Mesenchymal stem cell (in vitro differentiated cells and primary cell): ENCODE data around the gene MGMT.

Experiments used
- DNase-seq: peaks from one replicate; pipeline ENCODE4 v3.0.0-alpha.2; 2013
- H2AFZ ChIP-seq: one replicate; pipeline ENCODE4 v1.6.1; 2013; ENCODE audit warnings: low read depth, mild to moderate bottlenecking, control low read depth, inconsistent platforms, low read length, moderate library complexity
- H2AK5ac ChIP-seq: 2 replicates; pipeline ENCODE4 v1.6.1; 2013; ENCODE audit warnings: low read length, moderate library complexity, mild to moderate bottlenecking, inconsistent platforms; ENCODE audit not compliant: severe bottlenecking
- H2BK120ac ChIP-seq: one replicate; pipeline ENCODE4 v1.6.1; 2013; ENCODE audit warnings: low read depth, mild to moderate bottlenecking, inconsistent platforms, low read length, moderate library complexity
- H2BK12ac ChIP-seq, 2 experiments: one replicate each; pipeline ENCODE4 v1.6.1; 2013; ENCODE audit warnings: inconsistent platforms in 2 of 2, low read length in 2 of 2, mild to moderate bottlenecking in 2 of 2, moderate library complexity in 2 of 2, control low read depth in 1 of 2
- H2BK15ac ChIP-seq: one replicate; pipeline ENCODE4 v1.6.1; 2013; ENCODE audit warnings: mild to moderate bottlenecking, low read depth, inconsistent platforms; ENCODE audit not compliant: poor library complexity, severe bottlenecking
- H2BK5ac ChIP-seq: 2 replicates; pipeline ENCODE4 v1.6.1; 2013; ENCODE audit warnings: low read depth, mild to moderate bottlenecking, low read length, control low read depth, inconsistent platforms; ENCODE audit not compliant: poor library complexity, severe bottlenecking
- H3K14ac ChIP-seq, 2 experiments: one replicate each; pipeline ENCODE4 v1.6.1; 2013; ENCODE audit warnings: inconsistent platforms in 2 of 2, low read length in 2 of 2, control low read depth in 1 of 2, mild to moderate bottlenecking in 1 of 2, moderate library complexity in 1 of 2
- H3K18ac ChIP-seq, 2 experiments: one replicate each; pipeline ENCODE4 v1.6.1; 2013; ENCODE audit warnings: inconsistent platforms in 2 of 2, low read length in 2 of 2, control low read depth in 1 of 2, low read depth in 1 of 2, mild to moderate bottlenecking in 1 of 2
- H3K23ac ChIP-seq, 2 experiments: one replicate each; pipeline ENCODE4 v1.6.1; 2013; ENCODE audit warnings: inconsistent platforms in 2 of 2, low read length in 2 of 2, mild to moderate bottlenecking in 2 of 2, moderate library complexity in 2 of 2, control low read depth in 1 of 2
- H3K27ac ChIP-seq: 2 replicates; pipeline ENCODE4 v1.5.1; 2013; ENCODE audit warnings: mild to moderate bottlenecking, moderate library complexity, low read length, control low read depth, inconsistent platforms; ENCODE audit not compliant: poor library complexity, severe bottlenecking
- H3K27me3 ChIP-seq, 2 experiments: 2 replicates each; pipeline versions ENCODE4 v1.6.1 to v1.7.0; 2013; ENCODE audit warnings: low read length in 2 of 2, mild to moderate bottlenecking in 2 of 2, moderate library complexity in 2 of 2, control low read depth in 1 of 2, inconsistent platforms in 1 of 2; ENCODE audit not compliant: control insufficient read depth in 1 of 2, insufficient read depth in 1 of 2
- H3K36me3 ChIP-seq, 2 experiments: 2 replicates each; pipeline versions ENCODE4 v1.6.1 to v1.7.0; 2013; ENCODE audit warnings: low read length in 2 of 2, control low read depth in 1 of 2, inconsistent platforms in 1 of 2, low read depth in 1 of 2, mild to moderate bottlenecking in 1 of 2; ENCODE audit not compliant: insufficient read depth in 2 of 2, control insufficient read depth in 1 of 2
- H3K4ac ChIP-seq, 2 experiments: one replicate each; pipeline ENCODE4 v1.6.1; 2013; ENCODE audit warnings: inconsistent platforms in 2 of 2, low read length in 2 of 2, mild to moderate bottlenecking in 2 of 2, moderate library complexity in 2 of 2, control low read depth in 1 of 2, low read depth in 1 of 2
- H3K4me1 ChIP-seq: 2 replicates; pipeline ENCODE4 v1.6.1; 2013; ENCODE audit warnings: low read depth, low read length, control low read depth; ENCODE audit not compliant: control insufficient read depth, insufficient read depth
- H3K4me2 ChIP-seq: 2 replicates; pipeline ENCODE4 v1.6.1; 2013; ENCODE audit warnings: low read length, mild to moderate bottlenecking, inconsistent platforms; ENCODE audit not compliant: poor library complexity, severe bottlenecking
- H3K4me3 ChIP-seq, 2 experiments: 2 replicates each; pipeline versions ENCODE4 v1.5.1 to v1.7.0; 2013; ENCODE audit warnings: low read length in 2 of 2, mild to moderate bottlenecking in 2 of 2, control low read depth in 1 of 2, low read depth in 1 of 2; ENCODE audit not compliant: insufficient read depth in 1 of 2
- H3K79me1 ChIP-seq: replicated peaks from 2 replicates; pipeline ENCODE4 v1.6.1; 2013; ENCODE audit warnings: mild to moderate bottlenecking, control low read depth, low read length, inconsistent platforms; ENCODE audit not compliant: poor library complexity, severe bottlenecking
- H3K9ac ChIP-seq: 2 replicates; pipeline ENCODE4 v1.7.0; 2013; ENCODE audit warnings: mild to moderate bottlenecking, low read length, moderate library complexity
- H3K9me3 ChIP-seq: 2 replicates; pipeline ENCODE4 v1.7.0; 2013; ENCODE audit warnings: mild to moderate bottlenecking, low read length; ENCODE audit not compliant: control insufficient read depth
- H4K8ac ChIP-seq: one replicate; pipeline ENCODE4 v1.6.1; 2013; ENCODE audit warnings: inconsistent platforms, mild to moderate bottlenecking, low read length, moderate library complexity
- H4K91ac ChIP-seq: one replicate; pipeline ENCODE4 v1.6.1; 2013; ENCODE audit warnings: mild to moderate bottlenecking, low read length, inconsistent platforms
- WGBS: methylation state at CpG from one replicate; pipeline ENCODE4 v1.1.7; 2013; ENCODE audit warnings: mixed read lengths; 5-methylcytosine and 5-hydroxymethylcytosine counted together

Gene MGMT

GRCh38 chr10:129680661-129681344 is 213.8 kb downstream of the MGMT start:
- Histone ChIP-seq H3K4me3 (no peak overlapping the region), H3K4ac (no peak overlapping the region), H3K79me1 (no peaks in the 10 kb centered on the region), H3K23ac (no peak overlapping the region), H3K18ac (no peak overlapping the region), H2BK5ac (no peak overlapping the region), H4K91ac (no peak overlapping the region), H3K27ac (no peak overlapping the region), H3K14ac (no peak overlapping the region), H2BK12ac (no peak overlapping the region), H3K36me3 (peaks cover 0 to 9% of the 10 kb centered on the region in 2 experiments), H4K8ac (no peak overlapping the region), H3K4me2 (no peak overlapping the region), H3K4me1 (peaks cover 2% of the 10 kb centered on the region), H2BK120ac (no peak overlapping the region), H2BK15ac (no peak overlapping the region), H2AK5ac (no peak overlapping the region), H3K9ac (no peak overlapping the region), H2AFZ (no peak overlapping the region), H3K27me3 (no peaks in the 10 kb centered on the region), H3K9me3 (no peaks in the 10 kb centered on the region)
- 94% methylated on average over 32 of the region's 32 CpGs for WGBS
- DNase-seq: no peak

DNA sequence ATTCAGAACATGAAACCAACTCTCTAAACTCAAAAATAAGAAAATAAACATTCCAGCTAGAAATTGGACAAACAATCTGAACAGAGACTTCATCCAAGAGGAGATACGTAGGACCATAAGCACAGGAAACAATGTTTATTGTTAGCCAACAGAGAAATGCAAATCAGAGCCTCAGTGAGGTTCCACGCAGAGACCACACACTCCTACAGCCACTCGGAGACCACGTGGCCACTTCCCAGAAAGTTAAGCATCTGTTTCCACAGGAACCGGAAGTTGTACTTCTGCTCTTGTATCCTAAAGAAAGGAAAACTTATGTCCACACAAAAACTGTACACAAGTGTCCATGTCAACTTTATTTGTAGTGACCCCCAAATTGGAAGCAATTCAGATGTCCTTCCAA is 214.8 kb downstream of the MGMT start:
- H3K36me3 ChIP-seq: peaks cover 0 to 9% of the 10 kb centered on the region in 2 experiments
- H3K9me3 ChIP-seq: no peaks in the 10 kb centered on the region
- no peak overlapping the region for H2BK120ac ChIP-seq
- DNase-seq: no peak
- H2AK5ac ChIP-seq: no peak overlapping the region
- no peak overlapping the region for H3K4me2 ChIP-seq
- H2BK5ac ChIP-seq: no peak overlapping the region
- no peak overlapping the region for H3K4ac ChIP-seq
- H3K27ac ChIP-seq: no peak overlapping the region
- H3K4me3 ChIP-seq: no peak overlapping the region
- WGBS: 81% methylated on average over 5 of the region's 5 CpGs
- H3K27me3 ChIP-seq: no peaks in the 10 kb centered on the region
- H2BK15ac ChIP-seq: no peak overlapping the region
- H3K18ac ChIP-seq: no peak overlapping the region
- no peak overlapping the region for H4K91ac ChIP-seq
- no peak overlapping the region for H2AFZ ChIP-seq
- no peak overlapping the region for H2BK12ac ChIP-seq
- H3K4me1 ChIP-seq: no peaks in the 10 kb centered on the region
- no peak overlapping the region for H4K8ac ChIP-seq
- H3K9ac ChIP-seq: no peak overlapping the region
- no peak overlapping the region for H3K14ac ChIP-seq
- no peaks in the 10 kb centered on the region for H3K79me1 ChIP-seq
- no peak overlapping the region for H3K23ac ChIP-seq

DNA sequence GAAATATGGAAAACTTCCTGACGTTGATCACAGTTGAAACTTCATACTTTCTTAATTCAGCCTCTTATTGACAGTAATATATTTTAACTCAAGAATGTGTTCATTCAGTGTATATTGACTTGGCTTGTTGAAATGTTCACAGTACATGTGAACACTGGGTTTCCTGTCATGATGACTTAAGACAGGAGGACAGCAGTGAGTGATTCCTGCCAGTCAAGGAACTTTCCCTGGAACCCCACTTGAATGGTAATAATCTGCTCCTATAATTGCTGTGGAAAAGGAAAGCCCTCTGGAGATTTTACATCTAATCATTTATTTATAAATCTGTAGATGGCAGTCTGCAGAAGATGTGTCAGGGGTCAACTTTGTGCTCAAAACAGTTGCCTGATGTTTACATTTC is 216.5 kb downstream of the MGMT start:
- Histone ChIP-seq H4K8ac (no peak overlapping the region), H3K27me3 (no peaks in the 10 kb centered on the region)

DNA sequence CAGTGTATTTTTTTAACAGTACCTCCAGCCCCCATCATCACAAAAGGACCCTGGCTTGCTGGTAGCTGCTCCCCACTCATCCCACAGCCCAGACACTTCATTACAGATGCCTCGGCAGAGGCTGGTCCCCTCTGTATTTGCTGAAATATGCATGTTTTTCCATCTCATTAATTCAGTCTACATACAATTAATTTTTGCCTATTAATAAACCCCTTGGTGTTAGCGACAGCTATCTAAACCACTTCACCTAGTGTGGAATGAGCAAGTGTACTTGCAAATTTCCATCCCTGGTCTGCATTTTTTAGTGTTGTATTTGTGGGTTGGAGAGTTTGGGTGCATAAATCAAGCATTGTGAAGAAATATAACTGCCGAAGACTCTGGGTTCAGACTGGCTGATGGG is 216.9 kb downstream of the MGMT start:
- no peak overlapping the region for H3K9ac ChIP-seq
- H2AK5ac ChIP-seq: no peak overlapping the region
- 71% methylated on average over 3 of the region's 3 CpGs for WGBS
- no peaks in the 10 kb centered on the region for H3K79me1 ChIP-seq
- H3K4me1 ChIP-seq: no peaks in the 10 kb centered on the region
- no peaks in the 10 kb centered on the region for H3K27me3 ChIP-seq
- no peak for DNase-seq
- H2BK5ac ChIP-seq: no peak overlapping the region
- no peak overlapping the region for H2BK12ac ChIP-seq
- H3K14ac ChIP-seq: no peak overlapping the region
- no peak overlapping the region for H2AFZ ChIP-seq
- H3K9me3 ChIP-seq: no peaks in the 10 kb centered on the region
- H4K91ac ChIP-seq: no peak overlapping the region
- H3K4me3 ChIP-seq: no peak overlapping the region
- H3K4me2 ChIP-seq: no peak overlapping the region
- no peak overlapping the region for H3K4ac ChIP-seq
- no peak overlapping the region for H3K18ac ChIP-seq
- H3K23ac ChIP-seq: no peak overlapping the region
- peaks cover 0 to 7% of the 10 kb centered on the region in 2 experiments for H3K36me3 ChIP-seq
- H2BK15ac ChIP-seq: no peak overlapping the region
- no peak overlapping the region for H3K27ac ChIP-seq
- no peak overlapping the region for H2BK120ac ChIP-seq
- H4K8ac ChIP-seq: no peak overlapping the region

More for the DNA sequence above, 216.5 kb downstream of the MGMT start:
- Histone ChIP-seq H3K9ac (no peak overlapping the region), H3K79me1 (no peaks in the 10 kb centered on the region), H3K4me3 (no peak overlapping the region), H3K9me3 (no peaks in the 10 kb centered on the region), H4K91ac (no peak overlapping the region), H3K4me2 (no peak overlapping the region), H2BK12ac (no peak overlapping the region), H3K23ac (no peak overlapping the region), H3K4me1 (no peaks in the 10 kb centered on the region), H3K36me3 (peaks cover 0 to 7% of the 10 kb centered on the region in 2 experiments), H2BK120ac (no peak overlapping the region), H2BK15ac (no peak overlapping the region), H2BK5ac (no peak overlapping the region), H3K27ac (no peak overlapping the region), H2AK5ac (no peak overlapping the region), H3K18ac (no peak overlapping the region), H3K14ac (no peak overlapping the region), H2AFZ (no peak overlapping the region), H3K4ac (no peak overlapping the region)
- WGBS: no CpG with 5 or more reads among the region's 1 CpG
- DNase-seq: no peak
